Naive thymus-derived CD8-positive, alpha-beta T cell (primary cell): ENCODE measurements around the gene CX3CR1. TPM values are rescaled to one million over a fixed set of nuclear protein-coding genes. Genes with fewer than 3 reads are reported as not detected.

Experiments used
- polyA plus RNA-seq, 3 donors: library from polyadenylated mRNA; unstranded; fragments of 300-500 nt; fragmentation: Illumina TruSeq; gene quantifications; one replicate each; pipeline ENCODE4 v1.2.3, GENCODE V29; 2021
- total RNA-seq, 8 experiments: library from RNA in 2 of 8; stranded (reverse) in 2 of 8; gene quantifications; one replicate each; pipeline ENCODE4 v1.2.3 and lab custom pipeline; 2021 to 2026

The CX3CR1 gene
- total and polyA plus RNA-seq, 5 experiments from 2014 or later, result 0.66 to 61.8 (median 2.8) TPM

Other genes with a start within 250 kb of the CX3CR1 start
- gene SCN11A, start 228.1 kb downstream of the CX3CR1 start, total RNA-seq, result under 1 TPM; 0.39 to 0.47 TPM
- gene SCN11A, start 228.1 kb downstream of the CX3CR1 start, polyA plus RNA-seq, result not detected
- 10 to 100 TPM; 66.5 to 70.8 TPM for gene WDR48, start 228.0 kb downstream of the CX3CR1 start, total RNA-seq
- gene WDR48, start 228.0 kb downstream of the CX3CR1 start, polyA plus RNA-seq, result 10 to 100 TPM; 32.7 to 37.3 (median 33.3) TPM
- gene GORASP1, start 172.4 kb downstream of the CX3CR1 start, total RNA-seq, result 10 to 100 TPM; 31.9 to 41.2 TPM
- gene GORASP1, start 172.4 kb downstream of the CX3CR1 start, polyA plus RNA-seq, result 10 to 100 TPM; 10.2 to 13.8 (median 10.7) TPM
- 1 to 10 TPM; 7.5 to 8.7 TPM for gene TTC21A, start 172.4 kb downstream of the CX3CR1 start, total RNA-seq
- gene TTC21A, start 172.4 kb downstream of the CX3CR1 start, polyA plus RNA-seq, result under 1 TPM; 0.50 to 0.94 (median 0.57) TPM
- 10 to 100 TPM; 15.0 to 17.4 TPM for gene CSRNP1, start 126.4 kb downstream of the CX3CR1 start, total RNA-seq
- 10 to 100 TPM in 2 of 3 donors, 1 to 10 TPM in 1; 8.0 to 17.1 (median 10.9) TPM for gene CSRNP1, start 126.4 kb downstream of the CX3CR1 start, polyA plus RNA-seq
- not detected for gene XIRP1, start 87.4 kb downstream of the CX3CR1 start, total RNA-seq
- gene XIRP1, start 87.4 kb downstream of the CX3CR1 start, polyA plus RNA-seq, result not detected
- gene CCR8, start 49.7 kb upstream of the CX3CR1 start, total RNA-seq, result not detected
- under 1 TPM in 1 of 3 donors, not detected in 2; 0.24 TPM for gene CCR8, start 49.7 kb upstream of the CX3CR1 start, polyA plus RNA-seq
- 10 to 100 TPM; 51.7 to 52.2 TPM for gene SLC25A38, start 103.3 kb upstream of the CX3CR1 start, total RNA-seq
- 10 to 100 TPM; 34.2 to 53.4 (median 43.2) TPM for gene SLC25A38, start 103.3 kb upstream of the CX3CR1 start, polyA plus RNA-seq
- 1,000 to 10,000 TPM; 1,560 to 1,579 TPM for gene RPSA, start 126.7 kb upstream of the CX3CR1 start, total RNA-seq
- 1,000 to 10,000 TPM; 1,242 to 1,388 (median 1,323) TPM for gene RPSA, start 126.7 kb upstream of the CX3CR1 start, polyA plus RNA-seq
- gene MOBP, start 187.6 kb upstream of the CX3CR1 start, total RNA-seq, result not detected
- not detected for gene MOBP, start 187.6 kb upstream of the CX3CR1 start, polyA plus RNA-seq